ENCODE data around the gene BRMS1.
A peak's percentile ranks its signal among the peaks of the same experiment; 100 is the strongest.
"Not testable (repeated sequence)": the region's sequence is repeated elsewhere in the genome, so short reads cannot be mapped to it uniquely, and the experiment has no call there.

BRMS1 gene

DNA sequence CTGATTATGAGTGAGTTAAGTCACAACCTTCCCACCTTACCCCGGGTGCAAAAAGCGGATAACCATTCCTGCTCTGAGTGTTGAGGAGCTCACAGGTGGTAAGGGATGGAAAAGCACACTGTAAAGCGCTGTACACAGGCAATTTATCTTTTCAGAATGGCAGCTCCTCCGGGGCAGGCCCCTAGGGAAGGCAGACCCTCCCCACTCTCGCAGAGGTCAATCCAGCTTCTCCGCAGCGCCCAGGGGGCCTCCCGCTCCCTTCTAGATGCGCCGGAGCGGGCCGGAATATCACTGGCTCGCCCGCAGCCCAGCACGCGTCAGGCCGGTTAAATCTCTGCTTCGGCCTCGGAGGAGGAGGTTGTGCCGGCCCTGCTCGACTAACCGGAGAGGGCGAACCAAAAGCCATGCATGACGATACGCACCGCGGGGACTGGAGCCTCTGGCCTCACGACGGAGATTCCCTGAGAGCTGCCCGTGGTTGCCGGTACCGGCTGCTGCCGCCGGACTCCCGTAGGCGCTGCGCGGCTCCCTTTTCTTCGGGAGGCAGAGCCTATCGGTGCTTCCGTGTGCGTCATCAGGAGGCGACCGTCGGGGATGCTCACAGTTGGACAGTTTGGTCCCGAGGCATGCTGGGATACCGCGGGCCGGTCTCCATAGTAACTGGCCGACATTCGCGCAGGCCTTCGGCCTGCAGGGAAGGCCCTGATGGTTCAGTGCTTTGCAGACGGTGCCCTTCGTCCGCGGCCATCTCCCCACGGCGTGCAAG is at the start of gene BRMS1:
TSS of gene BRMS1 (minus strand) at position 555 of the 766 bp plus-strand sequence. CDS start 2,870 bp downstream, outside the sequence.
- DNase-seq = peak; percentile 96

DNA sequence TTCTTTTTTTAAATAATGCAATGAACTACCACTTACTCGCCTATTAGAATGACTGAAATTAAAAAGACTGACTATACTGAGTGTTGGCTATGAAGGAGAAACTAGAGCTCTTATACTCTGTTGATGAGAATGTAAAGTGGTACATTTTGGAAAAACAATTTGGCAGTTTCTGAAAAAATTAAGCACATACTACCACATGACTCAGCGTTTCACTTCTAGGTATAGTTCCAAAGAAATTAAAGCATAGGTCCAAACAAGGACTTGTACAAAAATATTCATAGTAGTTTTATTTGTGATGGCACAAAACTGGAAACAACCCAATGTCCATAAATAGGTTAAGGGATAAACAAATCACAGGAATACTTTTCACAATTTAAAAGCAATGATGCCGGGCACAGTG is 49.0 kb upstream of the BRMS1 start:
- DNase-seq = no peak

DNA sequence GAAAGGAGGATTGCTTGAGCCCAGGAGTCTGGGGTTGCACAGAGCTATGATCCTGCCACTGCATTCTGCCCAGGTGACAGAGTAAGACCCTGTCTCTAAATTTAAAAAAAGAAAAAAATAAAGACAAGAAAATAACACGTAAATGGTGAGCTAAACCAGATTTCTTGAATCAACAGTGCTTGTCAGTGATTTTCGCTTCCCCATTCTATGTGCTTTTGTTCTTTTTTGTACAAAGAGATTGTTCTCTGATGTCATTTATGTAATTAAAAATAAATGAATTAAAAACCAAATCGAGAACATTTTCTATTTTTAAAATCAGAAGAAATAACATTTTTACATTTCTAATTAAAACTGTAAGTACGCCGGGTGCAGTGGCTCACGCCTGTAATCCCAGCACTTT is 46.4 kb upstream of the BRMS1 start:
- no peak for DNase-seq

DNA sequence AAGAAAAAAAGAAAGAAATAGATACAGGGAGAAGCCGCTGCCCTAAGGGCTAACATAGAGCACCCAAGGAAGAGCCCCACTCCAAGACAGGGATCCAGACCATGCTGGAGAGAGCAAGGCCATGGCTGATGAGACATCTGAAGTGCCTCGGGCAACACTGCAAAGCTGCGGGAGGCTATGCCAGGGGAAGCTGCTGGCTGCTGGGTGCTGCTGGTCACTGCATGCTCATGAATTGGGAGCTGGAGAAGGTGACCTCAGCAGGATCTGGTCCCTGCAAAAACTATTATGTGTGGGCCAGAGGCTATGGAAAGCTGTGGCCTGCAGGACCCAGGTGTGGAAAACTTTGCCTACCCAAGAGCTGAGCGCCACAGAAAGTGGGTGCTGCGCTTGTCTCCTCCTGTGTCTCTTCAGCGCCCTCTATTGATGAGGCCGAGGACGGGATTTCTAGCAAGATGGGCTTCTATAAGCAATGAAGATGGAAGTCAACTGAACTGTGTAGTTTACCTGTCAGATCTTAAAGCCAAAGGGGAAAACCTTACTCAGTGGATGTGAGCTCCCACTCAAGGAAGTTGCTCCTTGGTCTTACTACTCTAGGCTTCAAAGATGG is 44.0 kb upstream of the BRMS1 start:
- DNase-seq = peak; percentile 84

DNA sequence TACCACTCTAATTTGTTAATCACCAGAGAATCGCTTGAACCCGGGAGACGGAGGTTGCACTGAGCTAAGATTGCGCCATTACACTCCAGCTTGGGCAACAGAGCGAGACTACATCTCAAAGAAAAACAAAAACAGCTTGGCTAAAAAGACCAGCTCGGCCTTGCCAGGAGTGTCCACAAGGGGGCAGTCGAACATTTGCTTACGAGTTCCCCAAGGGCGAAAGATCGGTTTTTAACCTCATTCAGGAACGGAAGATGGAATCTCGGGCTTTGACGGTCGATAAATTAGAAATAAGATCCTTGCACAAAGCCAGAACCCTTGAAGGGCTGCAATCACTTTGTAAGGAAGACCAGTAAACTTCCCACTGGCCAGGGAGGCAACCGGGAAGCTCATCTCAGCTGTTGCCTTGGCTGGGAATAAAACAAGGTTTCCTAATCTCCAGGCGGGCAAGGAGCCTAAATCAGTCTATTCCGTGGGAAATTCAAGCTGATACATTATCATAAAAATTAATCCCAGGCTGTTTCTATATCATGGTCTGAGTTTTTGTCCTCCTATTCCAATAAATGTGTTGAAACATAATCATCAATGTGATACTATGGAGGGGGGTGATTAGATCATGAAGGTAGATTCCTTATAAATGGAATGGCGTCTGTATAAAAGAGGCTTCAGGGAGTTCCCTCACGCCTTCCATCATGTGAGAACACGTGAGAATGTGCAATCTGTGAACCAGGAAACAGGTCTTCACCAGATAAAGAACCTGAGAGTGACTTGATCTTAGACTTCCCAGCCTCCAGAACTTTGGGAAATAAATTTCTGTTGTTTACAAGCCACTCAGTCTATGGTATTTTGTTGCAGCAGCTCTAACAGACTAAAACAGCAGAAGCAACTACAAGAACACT is 41.5 kb upstream of the BRMS1 start:
- DNase-seq = peak; percentile 91

- not testable (repeated sequence) for DNase-seq
These were observed 39.4 kb upstream of the BRMS1 start for GRCh38 chr11:66384316-66384715.

- peak; percentile 54 for DNase-seq
These were observed 35.4 kb upstream of the BRMS1 start for GRCh38 chr11:66380264-66380663.

- not testable (repeated sequence) for DNase-seq
These were observed 28.9 kb upstream of the BRMS1 start for GRCh38 chr11:66373690-66374287.

DNA sequence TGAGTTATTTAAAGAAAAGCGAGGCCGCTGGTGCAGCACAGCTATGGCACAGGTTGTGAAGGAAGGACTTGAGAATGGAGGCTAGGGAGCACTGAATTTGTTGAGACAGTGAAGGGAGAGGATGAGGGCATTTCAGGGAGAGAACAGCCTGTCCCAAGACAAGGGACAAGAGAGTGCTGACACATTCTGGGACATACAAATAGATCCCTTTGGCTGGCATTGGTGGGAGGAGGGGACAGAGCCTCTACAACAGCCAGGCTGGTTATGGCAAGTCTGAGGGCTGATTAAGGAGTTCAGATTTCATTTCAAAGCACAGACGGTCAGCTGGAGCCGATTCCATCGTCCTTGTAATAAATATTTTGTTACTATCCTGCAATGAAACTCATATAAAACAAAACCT is 28.4 kb upstream of the BRMS1 start:
- DNase-seq = peak; percentile 51

- peak; percentile 96 for DNase-seq
These were observed 26.9 kb upstream of the BRMS1 start, which contains the start of gene SLC29A2 for GRCh38 chr11:66371627-66372415. TSS of gene SLC29A2 (minus strand) at chr11:66371760. CDS start at chr11:66371591, 169 bp downstream.

- no peak for DNase-seq
These were observed 24.4 kb upstream of the BRMS1 start for GRCh38 chr11:66369073-66369894.

DNA sequence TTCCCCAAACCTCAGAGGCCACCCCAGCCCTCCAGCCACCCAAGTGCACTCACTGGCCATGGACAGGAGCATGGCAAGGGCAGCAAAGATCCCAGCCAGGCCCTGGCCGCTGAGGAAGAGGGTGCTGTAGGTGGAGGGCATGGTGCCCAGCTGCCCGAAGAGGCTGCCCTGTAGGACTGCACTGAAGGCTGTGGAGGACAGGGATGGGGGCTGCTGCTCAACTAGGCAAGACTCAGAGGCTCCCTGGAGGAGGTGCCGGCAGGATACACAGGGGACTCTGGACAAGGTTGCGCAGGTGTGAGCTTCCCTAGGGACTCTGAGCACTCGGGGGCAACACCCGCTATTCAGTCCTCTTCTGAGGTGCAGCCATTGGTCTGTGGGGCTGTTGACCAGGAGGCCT is 23.6 kb upstream of the BRMS1 start:
- no peak for DNase-seq

DNA sequence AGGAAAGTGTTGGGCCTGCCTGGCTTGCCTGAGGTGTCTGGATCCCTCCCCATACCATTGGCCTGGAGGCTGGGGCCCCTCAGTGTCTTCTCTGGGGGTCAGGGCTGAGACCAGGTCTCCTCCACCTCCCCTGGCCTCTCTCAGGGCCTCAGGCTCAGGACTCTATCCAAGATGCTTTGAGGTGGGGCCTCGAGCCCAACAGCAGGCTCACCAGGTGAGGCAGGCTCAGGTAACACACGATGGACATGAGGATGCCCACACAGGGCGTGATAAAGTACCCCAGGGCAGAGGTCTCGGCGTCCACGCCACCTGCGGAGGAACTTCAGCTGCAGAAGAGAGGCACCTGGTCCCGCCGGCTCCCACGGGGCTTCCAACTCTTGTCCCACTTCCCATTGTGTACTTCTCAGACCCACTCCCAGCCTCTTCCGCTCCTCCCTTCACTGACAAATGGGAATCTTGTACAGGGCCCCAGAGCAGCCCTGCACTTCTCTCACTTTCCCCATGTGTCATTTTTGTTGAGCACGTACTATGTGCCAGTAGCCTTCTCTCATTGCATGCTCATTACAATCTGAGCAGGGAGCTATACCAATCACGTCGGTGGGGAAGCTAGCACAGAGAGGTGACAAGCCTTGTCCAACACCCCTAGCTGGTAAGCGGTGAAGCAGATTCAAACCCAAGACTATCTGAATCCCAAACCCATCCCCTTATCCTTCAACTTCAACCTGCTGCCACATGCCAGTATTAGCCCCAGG is 22.8 kb upstream of the BRMS1 start:
- DNase-seq = no peak

- no peak for DNase-seq
These were observed 22.1 kb upstream of the BRMS1 start for GRCh38 chr11:66366844-66367477.

GRCh38 chr11:66365711-66366619 is 21.1 kb upstream of the BRMS1 start:
- DNase-seq = no peak

DNA sequence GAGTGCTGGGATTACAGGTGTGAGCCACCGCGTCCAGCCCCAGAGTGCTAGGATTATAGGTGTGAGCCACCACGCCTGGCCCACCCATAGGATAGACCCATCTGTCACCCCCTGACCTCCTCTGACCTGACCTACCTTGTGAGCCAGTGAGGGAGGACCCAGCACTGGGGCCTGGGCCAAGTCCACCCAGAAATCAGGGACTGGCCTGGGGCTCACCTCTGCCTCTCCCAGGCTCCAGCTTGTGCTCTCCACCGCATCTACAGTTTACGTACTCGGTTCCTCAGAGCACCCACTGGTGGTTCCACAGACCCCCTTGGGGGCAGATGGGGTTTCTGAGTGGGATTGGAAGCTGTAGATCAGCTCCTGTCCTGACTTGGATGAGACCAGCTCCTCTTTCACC is 20.3 kb upstream of the BRMS1 start:
- no peak for DNase-seq

GRCh38 chr11:66363805-66364535 is 19.1 kb upstream of the BRMS1 start:
- DNase-seq = peak; percentile 72

DNA sequence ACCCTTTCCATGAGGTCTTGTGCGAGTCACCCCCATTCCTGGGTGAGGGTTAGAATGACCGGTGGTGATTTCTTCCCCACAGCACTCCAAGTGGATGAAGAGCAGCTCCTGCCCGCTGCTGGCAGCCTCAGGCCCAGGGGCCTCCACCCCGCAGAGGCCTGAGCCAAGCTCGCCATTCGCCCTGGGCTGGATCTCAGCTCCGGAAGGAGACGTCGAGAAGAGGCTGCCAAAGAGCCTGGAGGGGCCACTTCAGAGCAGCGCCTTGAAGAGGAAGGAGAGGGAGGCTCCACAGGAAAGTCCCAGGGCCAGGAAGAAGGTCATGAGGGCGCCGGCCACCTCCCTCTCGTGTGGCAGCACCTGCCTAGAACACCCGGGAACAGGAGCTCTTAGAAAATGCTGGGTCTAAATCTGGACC is 18.3 kb upstream of the BRMS1 start:
- DNase-seq = no peak
